Caco-2 (cell line): ENCODE data around the gene TPM2. TPM values are rescaled to one million over a fixed set of nuclear protein-coding genes. Genes with fewer than 3 reads are reported as not detected.

Experiments
- BruUV-seq: library from RNA; stranded (reverse); fragments of 400-500 nt; replicated peaks from 2 replicates; lab custom pipeline; 2021; lab: Mats Ljungman, UMichigan
- CTCF ChIA-PET: fragments of 300-600 bp; sonication (Branson Sonifier 250); formaldehyde crosslinking; loops from one replicate; lab custom pipeline; 2022; ENCODE audit warnings: antibody characterized with exemption; lab: Charles Lee
- POLR2A ChIA-PET: fragments of 300-600 bp; sonication (Branson Sonifier 250); formaldehyde crosslinking; loops from one replicate; lab custom pipeline; 2022; ENCODE audit warnings: antibody characterized with exemption; lab: Charles Lee
- DNase-seq, 2 experiments: peaks; one replicate each; pipeline versions ENCODE4 v3.0.0 to v3.0.0-alpha.2; 2020 to 2022
- H3K27me3 ChIP-seq: replicated peaks from 2 replicates; pipeline ENCODE4 v1.6.0; 2011; ENCODE audit warnings: low read length; ENCODE audit not compliant: control insufficient read depth, insufficient read depth
- H3K36me3 ChIP-seq: 2 replicates; pipeline ENCODE4 v1.5.1; 2011; ENCODE audit warnings: low read length; ENCODE audit not compliant: control insufficient read depth, insufficient read depth
- H3K4me1 ChIP-seq: fragments of 250-450 bp; sonication (Bioruptor Pico); 2 replicates; pipeline ENCODE4 v1.5.1; 2020; ENCODE audit warnings: mild to moderate bottlenecking
- H3K4me3 ChIP-seq: 2 replicates; pipeline ENCODE4 v1.5.1; 2011; ENCODE audit warnings: low read depth, mild to moderate bottlenecking, control low read depth, low read length
- H3K9me3 ChIP-seq: fragments of 250-450 bp; sonication (Bioruptor Pico); 2 replicates; pipeline ENCODE4 v1.5.1; 2020; ENCODE audit warnings: mild to moderate bottlenecking, moderate library complexity
- H3K27ac Mint-ChIP-seq: one replicate; pipeline ENCODE4 v1.8.0; 2022; ENCODE audit warnings: mixed read lengths; ENCODE audit not compliant: unreplicated experiment
- H3K27me3 Mint-ChIP-seq: one replicate; pipeline ENCODE4 v1.8.0; 2022; ENCODE audit warnings: mixed read lengths; ENCODE audit not compliant: insufficient read depth, unreplicated experiment
- H3K36me3 Mint-ChIP-seq: one replicate; pipeline ENCODE4 v1.8.0; 2022; ENCODE audit warnings: mild to moderate bottlenecking, mixed read lengths; ENCODE audit not compliant: insufficient read depth, unreplicated experiment
- H3K4me1 Mint-ChIP-seq: one replicate; pipeline ENCODE4 v1.8.0; 2022; ENCODE audit warnings: low read depth, mixed read lengths; ENCODE audit not compliant: unreplicated experiment
- H3K4me3 Mint-ChIP-seq: one replicate; pipeline ENCODE4 v1.8.0; 2022; ENCODE audit warnings: mild to moderate bottlenecking, moderate library complexity, mixed read lengths; ENCODE audit not compliant: unreplicated experiment
- H3K9me3 Mint-ChIP-seq: one replicate; pipeline ENCODE4 v1.8.0; 2022; ENCODE audit warnings: mixed read lengths; ENCODE audit not compliant: unreplicated experiment
- CTCF ChIP-seq, 2 experiments: fragments of 200-600 bp in 1 of 2; IDR thresholded peaks; 1 replicate in 1 of 2; 2 replicates in 1 of 2; pipeline versions ENCODE4 v1.5.1 to v1.8.0; 2011 to 2022; ENCODE audit warnings: antibody characterized with exemption in 1 of 2, control low read depth in 1 of 2, inconsistent platforms in 1 of 2, low read depth in 1 of 2, low read length in 1 of 2, mild to moderate bottlenecking in 1 of 2, moderate library complexity in 1 of 2; ENCODE audit not compliant: insufficient read depth in 1 of 2, severe bottlenecking in 1 of 2, unreplicated experiment in 1 of 2
- intact Hi-C: fragments of 100-400 bp; cut with micrococcal nuclease; formaldehyde crosslinking; loops from one replicate; pipeline ENCODE4 v1.10.0; 2022; ENCODE audit not compliant: unreplicated experiment
- total RNA-seq: library from RNA; stranded (reverse); gene quantifications from 2 replicates; pipeline ENCODE4 v1.2.3, GENCODE V29; 2022

Gene TPM2
- total RNA-seq, 1 experiment from 2014 or later: 21.8 TPM

GRCh38 chr9:35714123-35714522, 24.4 kb upstream of the TPM2 start:
- Mint-ChIP-seq H3K27me3 (no peaks in the 10 kb centered on the region), H3K27ac (no peak overlapping the region), H3K4me3 (no peak overlapping the region), H3K4me1 (no peaks in the 10 kb centered on the region), H3K9me3 (no peaks in the 10 kb centered on the region), H3K36me3 (peaks cover 60% of the 10 kb centered on the region)
- no peak for TF ChIP-seq CTCF (IDR thresholded peaks at IDR 0.05; ENCODE audit: insufficient read depth in 1 of 2, low read depth in 1 of 2, low read length in 1 of 2, severe bottlenecking in 1 of 2, unreplicated experiment in 1 of 2)
- Histone ChIP-seq H3K36me3 (peaks cover 8% of the 10 kb centered on the region), H3K9me3 (no peaks in the 10 kb centered on the region), H3K27me3 (no peaks in the 10 kb centered on the region), H3K4me3 (no peak overlapping the region), H3K4me1 (no peaks in the 10 kb centered on the region)
- BruUV-seq: no TSS peak
- ChIA-PET POLR2A (no interaction called here), CTCF (interaction anchor here (0.5 to 1.0 kb wide), 2 partner anchors 13 to 175 kb away, joined by 3 to 5 read pairs; no protein-coding TSS in a partner anchor)
- no peak for DNase-seq
- intact Hi-C loops: no loop called here

GRCh38 chr9:35713578-35713977, 23.9 kb upstream of the TPM2 start:
- ChIA-PET CTCF (interaction anchor here (1.0 kb wide), 1 partner anchor 14 kb away, joined by 4 read pairs; no protein-coding TSS in a partner anchor), POLR2A (no interaction called here)
- Histone ChIP-seq H3K4me1 (no peaks in the 10 kb centered on the region), H3K27me3 (no peaks in the 10 kb centered on the region), H3K36me3 (peaks cover 6% of the 10 kb centered on the region), H3K9me3 (no peaks in the 10 kb centered on the region), H3K4me3 (no peak overlapping the region)
- TF ChIP-seq CTCF (IDR thresholded peaks at IDR 0.05; ENCODE audit: insufficient read depth in 1 of 2, low read depth in 1 of 2, low read length in 1 of 2, severe bottlenecking in 1 of 2, unreplicated experiment in 1 of 2): no peak
- no TSS peak for BruUV-seq
- Mint-ChIP-seq H3K27ac (no peak overlapping the region), H3K9me3 (no peaks in the 10 kb centered on the region), H3K4me1 (no peaks in the 10 kb centered on the region), H3K4me3 (no peak overlapping the region), H3K27me3 (no peaks in the 10 kb centered on the region), H3K36me3 (peaks cover 61% of the 10 kb centered on the region)
- no peak for DNase-seq
- intact Hi-C loops: no loop called here

GRCh38 chr9:35712762-35713400, 23.2 kb upstream of the TPM2 start:
- ChIA-PET CTCF (interaction anchor here (0.6 to 1.0 kb wide), 2 partner anchors 15 to 48 kb away, joined by 3 to 4 read pairs; no protein-coding TSS in a partner anchor), POLR2A (no interaction called here)
- Mint-ChIP-seq H3K9me3 (no peaks in the 10 kb centered on the region), H3K36me3 (peaks cover 66% of the 10 kb centered on the region), H3K4me1 (no peaks in the 10 kb centered on the region), H3K4me3 (no peak overlapping the region), H3K27ac (no peak overlapping the region), H3K27me3 (no peaks in the 10 kb centered on the region)
- H3K9me3 ChIP-seq: no peaks in the 10 kb centered on the region
- no peaks in the 10 kb centered on the region for H3K4me1 ChIP-seq
- no TSS peak for BruUV-seq
- H3K27me3 ChIP-seq: no peaks in the 10 kb centered on the region
- TF ChIP-seq CTCF (IDR thresholded peaks at IDR 0.05; ENCODE audit: insufficient read depth in 1 of 2, low read depth in 1 of 2, low read length in 1 of 2, severe bottlenecking in 1 of 2, unreplicated experiment in 1 of 2): peak in 1 of 2 experiments; percentile 23
- DNase-seq: no peak
- H3K36me3 ChIP-seq: peaks cover 7% of the 10 kb centered on the region
- no peak overlapping the region for H3K4me3 ChIP-seq
- intact Hi-C loops: no loop called here
